ENCODE measurements around the gene TMEM250. TPM values are rescaled to one million over a fixed set of nuclear protein-coding genes. Genes with fewer than 3 reads are reported as not detected.
A peak's percentile ranks its signal among the peaks of the same experiment; 100 is the strongest.

Gene TMEM250
- total RNA-seq, 2 experiments from 2014 or later, result 6.5 to 7.9 TPM

- Mint-ChIP-seq H3K27me3 (peaks cover 4% of the 10 kb centered on the region), H3K27ac (no peak overlapping the region), H3K36me3 (ENCODE audit: low read depth) (no peaks in the 10 kb centered on the region), H3K4me1 (ENCODE audit: low read depth) (peaks cover 5% of the 10 kb centered on the region), H3K4me3 (peak overlapping the region; percentile 39), H3K9me3 (no peaks in the 10 kb centered on the region)
- no peak overlapping the region for H3K27ac ChIP-seq (ENCODE audit: low read depth in 1 of 2, low read length in 2 of 2)
- POLR2A ChIA-PET, result interaction anchor here (1.2 kb wide), 1 partner anchor 155 kb away, joined by 3 read pairs; no protein-coding TSS in a partner anchor
- intact Hi-C loops (cut with DNase I, micrococcal nuclease), result loop anchor here (1.0 to 10.0 kb wide), 5 partner anchors 33 to 832 kb away; partner anchors contain the start of gene LCN12 (in 1 of the 2)
- no peaks in the 10 kb centered on the region for H3K36me3 ChIP-seq (ENCODE audit: insufficient read depth, low read length)
- peaks cover 22% of the 10 kb centered on the region for H3K4me1 ChIP-seq (ENCODE audit: insufficient read depth, low read length)
- ATAC-seq (ENCODE audit: poor library complexity) (peak; percentile 14), DNase-seq (peak; percentile 55 to 86 (median 73))
- H3K27me3 ChIP-seq (ENCODE audit: control insufficient read depth in 1 of 2, insufficient read depth in 2 of 2, low read length in 2 of 2), result no peaks in the 10 kb centered on the region
- CTCF ChIA-PET, result interaction anchor here (0.7 to 2.1 kb wide), 8 partner anchors 13 to 164 kb away, joined by 3 to 15 read pairs (median 4); no protein-coding TSS in a partner anchor
- no peaks in the 10 kb centered on the region for H3K9me3 ChIP-seq (ENCODE audit: control insufficient read depth in 1 of 2, insufficient read depth in 1 of 2, low read length in 2 of 2)
- no peak overlapping the region for H3K4me3 ChIP-seq (ENCODE audit: low read length)
- peak; percentile 98 for TF ChIP-seq CTCF (IDR thresholded peaks at IDR 0.05)
These were observed 4.0 kb upstream of the TMEM250 start for GRCh38 chr9:136122425-136123383.

DNA sequence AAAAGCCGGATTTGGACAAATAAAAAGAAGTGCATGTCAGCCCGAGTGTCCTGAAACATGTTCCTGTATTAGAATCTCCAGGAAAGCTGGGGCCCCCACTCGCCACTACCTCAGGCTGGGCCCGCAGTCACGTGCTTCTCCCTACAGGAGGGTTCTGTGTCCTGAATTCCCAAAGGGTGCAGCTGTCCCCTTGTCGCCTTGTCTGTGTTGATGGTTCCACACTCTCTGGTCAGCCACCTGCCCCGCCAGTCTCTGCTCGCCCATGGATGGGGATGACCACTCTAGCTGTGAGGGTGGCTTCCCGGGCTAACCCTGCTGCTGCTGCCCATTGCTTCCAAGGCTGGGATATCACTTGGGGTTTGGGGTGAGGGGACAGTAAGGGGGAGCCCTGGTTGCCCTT, 3.1 kb upstream of the TMEM250 start:
- H3K27me3 ChIP-seq (ENCODE audit: control insufficient read depth in 1 of 2, insufficient read depth in 2 of 2, low read length in 2 of 2), result no peaks in the 10 kb centered on the region
- H3K4me3 ChIP-seq (ENCODE audit: low read length), result no peak overlapping the region
- no peaks in the 10 kb centered on the region for H3K9me3 Mint-ChIP-seq
- peaks cover 31% of the 10 kb centered on the region for H3K4me1 ChIP-seq (ENCODE audit: insufficient read depth, low read length)
- H3K4me3 Mint-ChIP-seq, result peak overlapping the region; percentile 51
- intact Hi-C loops (cut with DNase I, micrococcal nuclease), result loop anchor here in 1 of 2 experiments (5.0 to 10.0 kb wide), 2 partner anchors 520 to 833 kb away; partner anchors contain the start of gene LCN12
- no peak overlapping the region for H3K27ac ChIP-seq (ENCODE audit: low read depth in 1 of 2, low read length in 2 of 2)
- H3K9me3 ChIP-seq (ENCODE audit: control insufficient read depth in 1 of 2, insufficient read depth in 1 of 2, low read length in 2 of 2), result no peaks in the 10 kb centered on the region
- TF ChIP-seq CTCF (IDR thresholded peaks at IDR 0.05), result no peak
- ATAC-seq (ENCODE audit: poor library complexity) (no peak), DNase-seq (no peak)
- no peaks in the 10 kb centered on the region for H3K27me3 Mint-ChIP-seq
- H3K36me3 Mint-ChIP-seq (ENCODE audit: low read depth), result no peaks in the 10 kb centered on the region
- peaks cover 5% of the 10 kb centered on the region for H3K4me1 Mint-ChIP-seq (ENCODE audit: low read depth)
- ChIA-PET CTCF (interaction anchor here (1.1 to 2.1 kb wide), 4 partner anchors 26 to 154 kb away, joined by 4 to 15 read pairs (median 4); no protein-coding TSS in a partner anchor), POLR2A (interaction anchor here (1.2 kb wide), 1 partner anchor 154 kb away, joined by 3 read pairs; no protein-coding TSS in a partner anchor)
- H3K27ac Mint-ChIP-seq, result no peak overlapping the region
- no peaks in the 10 kb centered on the region for H3K36me3 ChIP-seq (ENCODE audit: insufficient read depth, low read length)

DNA sequence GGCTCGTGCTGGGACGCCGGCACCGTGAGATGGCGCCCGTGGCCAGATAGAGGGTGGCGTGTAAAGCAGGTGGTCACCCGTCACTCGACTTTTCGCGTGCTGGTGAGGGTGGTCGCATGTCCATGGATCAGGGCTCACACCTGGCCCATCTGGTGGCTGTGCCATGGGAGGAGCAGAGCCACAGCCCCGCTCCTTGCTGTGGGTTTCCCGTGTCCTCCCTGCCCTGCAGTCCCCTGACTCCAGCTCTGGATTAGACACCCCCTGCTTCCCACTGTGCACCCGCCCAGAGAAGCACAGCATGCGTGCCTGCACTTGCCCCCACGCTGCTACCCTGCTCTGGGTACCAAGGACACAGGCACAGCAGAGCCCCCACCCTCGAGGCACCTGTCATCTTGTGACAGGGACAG, 1.8 kb upstream of the TMEM250 start:
- Mint-ChIP-seq H3K27me3 (no peaks in the 10 kb centered on the region), H3K4me3 (peak overlapping the region; percentile 79), H3K9me3 (no peaks in the 10 kb centered on the region), H3K4me1 (ENCODE audit: low read depth) (peaks cover 5% of the 10 kb centered on the region), H3K36me3 (ENCODE audit: low read depth) (no peaks in the 10 kb centered on the region), H3K27ac (peak overlapping the region; percentile 24)
- POLR2A ChIA-PET, result no interaction called here
- H3K9me3 ChIP-seq (ENCODE audit: control insufficient read depth in 1 of 2, insufficient read depth in 1 of 2, low read length in 2 of 2), result no peaks in the 10 kb centered on the region
- H3K4me1 ChIP-seq (ENCODE audit: insufficient read depth, low read length), result peaks cover 43% of the 10 kb centered on the region
- ATAC-seq (ENCODE audit: poor library complexity) (no peak), DNase-seq (peak in 1 of 14 experiments; percentile 27)
- no peak for TF ChIP-seq CTCF (IDR thresholded peaks at IDR 0.05)
- H3K27ac ChIP-seq (ENCODE audit: low read depth in 1 of 2, low read length in 2 of 2), result peak overlapping the region in 1 of 2 donors; percentile 76
- no peaks in the 10 kb centered on the region for H3K27me3 ChIP-seq (ENCODE audit: control insufficient read depth in 1 of 2, insufficient read depth in 2 of 2, low read length in 2 of 2)
- no peak overlapping the region for H3K4me3 ChIP-seq (ENCODE audit: low read length)
- CTCF ChIA-PET, result interaction anchor here (1.1 kb wide), 1 partner anchor 31 kb away, joined by 8 read pairs; no protein-coding TSS in a partner anchor
- peaks cover 11% of the 10 kb centered on the region for H3K36me3 ChIP-seq (ENCODE audit: insufficient read depth, low read length)
- intact Hi-C loops (cut with DNase I, micrococcal nuclease), result loop anchor here in 1 of 2 experiments (5.0 to 10.0 kb wide), 2 partner anchors 518 to 834 kb away; partner anchors contain the start of gene LCN12

Measured in CD4-positive, alpha-beta T cell (primary cell).